Hepatocyte (in vitro differentiated cells): ENCODE data around the gene CYGB. TPM values are rescaled to one million over a fixed set of nuclear protein-coding genes. Genes with fewer than 3 reads are reported as not detected.
"Not testable (repeated sequence)": the region's sequence is repeated elsewhere in the genome, so short reads cannot be mapped to it uniquely, and the experiment has no call there.

ENCODE experiments used
- DNase-seq: peaks from one replicate; pipeline ENCODE4 v3.0.0-alpha.2; 2016; ENCODE audit warnings: low spot score
- H2AFZ ChIP-seq: fragments of 200-600 bp; sonication (generic); 2 replicates; pipeline ENCODE4 v1.6.0; 2016; ENCODE audit warnings: antibody characterized with exemption, mild to moderate bottlenecking
- H3K27ac ChIP-seq: fragments of 200-600 bp; sonication (generic); 2 replicates; pipeline ENCODE4 v1.5.1; 2016; ENCODE audit warnings: mild to moderate bottlenecking
- H3K27me3 ChIP-seq: fragments of 200-600 bp; sonication (generic); 2 replicates; pipeline ENCODE4 v1.6.1; 2016
- H3K36me3 ChIP-seq: fragments of 200-600 bp; sonication (generic); replicated peaks from 2 replicates; pipeline ENCODE4 v1.5.1; 2016; ENCODE audit warnings: low read depth; ENCODE audit not compliant: insufficient read depth
- H3K4me1 ChIP-seq: fragments of 200-600 bp; sonication (generic); 2 replicates; pipeline ENCODE4 v1.5.1; 2016; ENCODE audit warnings: mild to moderate bottlenecking, moderate library complexity; ENCODE audit not compliant: insufficient read depth
- H3K4me2 ChIP-seq: fragments of 200-600 bp; sonication (generic); 2 replicates; pipeline ENCODE4 v1.6.0; 2016
- H3K4me3 ChIP-seq: fragments of 200-600 bp; sonication (generic); 2 replicates; pipeline ENCODE4 v1.5.1; 2016; ENCODE audit warnings: mild to moderate bottlenecking
- H3K79me2 ChIP-seq: fragments of 200-600 bp; sonication (generic); 2 replicates; pipeline ENCODE4 v1.6.0; 2017; ENCODE audit warnings: mild to moderate bottlenecking
- H3K9me2 ChIP-seq: fragments of 200-600 bp; sonication (generic); replicated peaks from 2 replicates; pipeline ENCODE4 v1.6.0; 2017; ENCODE audit warnings: mild to moderate bottlenecking; ENCODE audit not compliant: insufficient read depth
- H3K9me3 ChIP-seq: fragments of 200-600 bp; sonication (generic); 2 replicates; pipeline ENCODE4 v1.5.1; 2016; ENCODE audit warnings: low read depth, mild to moderate bottlenecking
- H4K20me1 ChIP-seq: fragments of 200-600 bp; sonication (generic); 2 replicates; pipeline ENCODE4 v1.6.0; 2016; ENCODE audit warnings: mild to moderate bottlenecking; ENCODE audit not compliant: insufficient read depth, poor library complexity, severe bottlenecking
- EZH2 ChIP-seq: fragments of 200-600 bp; sonication (generic); IDR thresholded peaks from 2 replicates; pipeline ENCODE4 v1.6.1; 2016; ENCODE audit warnings: antibody characterized with exemption, mild to moderate bottlenecking, borderline replicate concordance
- EZH2phosphoT487 ChIP-seq: fragments of 200-600 bp; sonication (generic); IDR thresholded peaks from one replicate; pipeline ENCODE4 v1.6.1; 2018; ENCODE audit warnings: antibody characterized with exemption, mild to moderate bottlenecking, low read depth, moderate library complexity; ENCODE audit not compliant: unreplicated experiment, severe bottlenecking
- WGBS: methylation state at CpG from one replicate; pipeline ENCODE4 v1.1.6; 2016; ENCODE audit warnings: low lambda C conversion rate; ENCODE audit errors: missing lambda C conversion rate; 5-methylcytosine and 5-hydroxymethylcytosine counted together
- polyA plus RNA-seq: library from polyadenylated mRNA; unstranded; fragments of >200 nt; fragmentation: Nextera tagmentation; extraction: Ambion mirVana; gene quantifications from 2 replicates; pipeline ENCODE4 v1.2.1, GENCODE V29; 2016
- total RNA-seq: library from RNA; depleted of rRNA; stranded (reverse); fragments of >200 nt; gene quantifications from 2 replicates; pipeline ENCODE4 v1.2.3, GENCODE V29; 2014
- TF ChIP-seq, protein P1 (sequence below): fragments of 200-600 bp; sonication (generic); IDR thresholded peaks from 2 replicates; pipeline ENCODE4 v1.5.1; 2016; ENCODE audit warnings: antibody characterized with exemption, mild to moderate bottlenecking; ENCODE audit not compliant: poor library complexity

Gene CYGB
- total and polyA plus RNA-seq, 2 experiments from 2014 or later, result 7.8 to 13.8 TPM

DNA sequence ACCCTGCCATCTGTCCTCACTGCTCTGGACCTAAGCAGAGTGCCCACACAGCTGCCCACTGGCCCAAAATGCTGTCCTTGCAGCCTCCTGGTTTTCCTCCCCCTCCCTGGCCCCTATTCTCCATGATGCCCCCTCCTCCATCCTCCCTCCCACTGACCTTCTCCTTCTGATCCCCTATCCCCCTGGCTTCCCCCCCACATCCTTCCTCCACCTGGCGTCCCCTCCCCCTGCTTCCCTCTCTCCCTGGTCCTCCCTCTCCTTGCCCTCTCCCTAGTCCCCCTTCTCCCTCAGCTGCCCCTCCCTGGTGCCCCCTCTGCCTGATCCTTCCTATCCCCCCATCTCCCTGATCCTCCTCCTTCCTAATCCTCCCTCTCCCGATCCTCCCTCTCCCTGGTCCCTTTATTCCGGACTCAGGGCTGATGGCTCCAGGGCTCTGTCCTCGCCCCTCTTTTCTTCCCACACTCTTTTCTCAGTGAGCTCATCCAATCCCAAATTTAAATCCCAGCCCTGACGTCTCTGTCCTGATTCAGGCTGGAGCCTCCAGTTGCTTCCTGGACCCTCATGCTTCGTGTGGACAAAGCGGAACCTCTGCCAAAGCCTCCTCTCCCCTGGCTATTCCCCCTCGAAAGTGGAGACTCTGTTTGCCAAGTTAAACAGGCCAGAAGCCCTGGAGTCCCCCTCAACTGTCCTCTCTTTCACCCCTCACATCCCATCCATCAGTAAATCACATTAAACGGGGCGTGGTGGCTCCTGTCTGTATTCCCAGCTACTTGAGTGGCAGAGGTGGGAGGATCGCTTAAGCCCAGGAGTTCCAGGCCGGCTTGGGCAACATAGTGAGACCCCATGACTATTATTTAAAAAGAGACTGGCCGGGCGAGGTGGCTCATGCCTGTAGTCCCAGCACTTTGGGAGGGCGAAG is 18.2 kb downstream of the CYGB start:
- H3K9me3 ChIP-seq, result no peaks in the 10 kb centered on the region
- H3K9me2 ChIP-seq, result no peaks in the 10 kb centered on the region
- H3K79me2 ChIP-seq, result no peaks in the 10 kb centered on the region
- no peak overlapping the region for H3K4me3 ChIP-seq
- DNase-seq, result no peak
- H3K36me3 ChIP-seq, result no peaks in the 10 kb centered on the region
- H4K20me1 ChIP-seq, result no peaks in the 10 kb centered on the region
- peaks cover 4% of the 10 kb centered on the region for H3K4me1 ChIP-seq
- no peaks in the 10 kb centered on the region for H3K27me3 ChIP-seq
- TF ChIP-seq EZH2phosphoT487, result no peak
- TF ChIP-seq, protein P1, sequence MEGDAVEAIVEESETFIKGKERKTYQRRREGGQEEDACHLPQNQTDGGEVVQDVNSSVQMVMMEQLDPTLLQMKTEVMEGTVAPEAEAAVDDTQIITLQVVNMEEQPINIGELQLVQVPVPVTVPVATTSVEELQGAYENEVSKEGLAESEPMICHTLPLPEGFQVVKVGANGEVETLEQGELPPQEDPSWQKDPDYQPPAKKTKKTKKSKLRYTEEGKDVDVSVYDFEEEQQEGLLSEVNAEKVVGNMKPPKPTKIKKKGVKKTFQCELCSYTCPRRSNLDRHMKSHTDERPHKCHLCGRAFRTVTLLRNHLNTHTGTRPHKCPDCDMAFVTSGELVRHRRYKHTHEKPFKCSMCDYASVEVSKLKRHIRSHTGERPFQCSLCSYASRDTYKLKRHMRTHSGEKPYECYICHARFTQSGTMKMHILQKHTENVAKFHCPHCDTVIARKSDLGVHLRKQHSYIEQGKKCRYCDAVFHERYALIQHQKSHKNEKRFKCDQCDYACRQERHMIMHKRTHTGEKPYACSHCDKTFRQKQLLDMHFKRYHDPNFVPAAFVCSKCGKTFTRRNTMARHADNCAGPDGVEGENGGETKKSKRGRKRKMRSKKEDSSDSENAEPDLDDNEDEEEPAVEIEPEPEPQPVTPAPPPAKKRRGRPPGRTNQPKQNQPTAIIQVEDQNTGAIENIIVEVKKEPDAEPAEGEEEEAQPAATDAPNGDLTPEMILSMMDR, result no peak
- no peak for TF ChIP-seq EZH2
- no peak overlapping the region for H3K4me2 ChIP-seq
- 70% methylated on average over 14 of the region's 15 CpGs for WGBS
- H2AFZ ChIP-seq, result no peak overlapping the region
- H3K27ac ChIP-seq, result no peak overlapping the region

DNA sequence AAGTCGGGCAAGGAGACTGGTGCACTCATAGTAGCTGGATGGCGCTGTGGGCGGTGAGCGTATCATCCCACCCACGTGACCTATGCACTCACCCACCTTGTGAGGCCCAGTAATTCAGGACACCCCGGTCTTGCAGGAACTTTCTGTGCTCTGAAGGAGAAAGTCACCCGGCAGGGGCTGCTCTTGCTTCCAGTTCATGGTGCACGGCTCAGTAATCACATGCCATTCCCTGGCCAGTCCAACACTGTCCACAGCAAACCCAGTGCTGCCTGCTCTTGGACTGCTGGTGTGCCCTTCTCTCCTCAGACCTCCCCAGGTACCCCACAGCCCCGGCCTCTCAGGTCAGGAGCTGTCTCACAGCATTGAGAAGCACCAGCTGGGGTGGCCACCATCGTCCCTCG is 19.9 kb downstream of the CYGB start:
- Histone ChIP-seq H3K9me2 (no peaks in the 10 kb centered on the region), H3K4me1 (no peaks in the 10 kb centered on the region), H3K4me3 (no peak overlapping the region), H3K36me3 (no peaks in the 10 kb centered on the region), H3K4me2 (no peak overlapping the region), H3K27ac (no peak overlapping the region), H4K20me1 (no peaks in the 10 kb centered on the region), H3K79me2 (no peaks in the 10 kb centered on the region), H3K9me3 (no peaks in the 10 kb centered on the region), H3K27me3 (no peaks in the 10 kb centered on the region), H2AFZ (no peak overlapping the region)
- no peak for DNase-seq
- 94% methylated on average over 9 of the region's 11 CpGs for WGBS
- TF ChIP-seq EZH2, result no peak
- TF ChIP-seq EZH2phosphoT487, result no peak
- TF ChIP-seq, protein P1, result no peak

DNA sequence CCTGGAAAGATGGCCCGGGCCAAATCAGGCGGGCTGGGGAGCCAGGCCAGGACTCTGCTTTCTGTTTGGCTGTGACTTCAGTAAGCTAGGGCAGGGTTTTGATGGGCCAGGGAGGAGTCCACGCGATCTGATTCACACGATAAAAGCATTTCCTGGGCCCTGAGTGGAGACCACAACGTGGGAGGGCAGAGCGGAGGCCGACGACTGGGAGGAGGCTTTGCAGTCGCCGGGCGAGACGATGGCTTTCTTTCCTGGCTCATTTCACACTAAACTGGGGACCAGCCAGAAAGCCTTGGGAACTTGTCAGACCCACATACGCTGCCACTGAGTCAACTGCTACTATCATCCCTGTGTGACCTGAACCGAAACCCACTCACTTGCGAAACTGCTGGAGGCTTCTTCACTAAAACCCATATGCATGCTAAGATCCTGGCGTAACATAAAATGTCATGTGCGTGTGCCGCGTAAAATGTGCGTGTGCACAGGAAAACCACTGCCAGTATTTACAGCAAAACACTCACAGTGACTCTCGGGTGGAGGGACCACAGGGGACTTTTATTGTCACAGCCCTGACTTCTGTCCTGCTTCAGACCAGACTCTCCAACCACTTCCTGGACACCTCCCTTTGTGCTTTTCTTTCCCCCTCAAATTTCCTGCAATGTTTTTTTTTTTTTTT is 22.1 kb downstream of the CYGB start:
- Histone ChIP-seq H3K9me3 (no peaks in the 10 kb centered on the region), H3K27me3 (no peaks in the 10 kb centered on the region), H3K9me2 (no peaks in the 10 kb centered on the region), H3K79me2 (no peaks in the 10 kb centered on the region), H3K4me1 (peaks cover 4% of the 10 kb centered on the region), H3K4me3 (no peak overlapping the region), H3K4me2 (no peak overlapping the region), H3K27ac (no peak overlapping the region), H4K20me1 (no peaks in the 10 kb centered on the region), H3K36me3 (no peaks in the 10 kb centered on the region), H2AFZ (no peak overlapping the region)
- TF ChIP-seq EZH2phosphoT487 (no peak), EZH2 (no peak)
- TF ChIP-seq, protein P1, result no peak
- no peak for DNase-seq
- WGBS, result 89% methylated on average over 22 of the region's 22 CpGs

DNA sequence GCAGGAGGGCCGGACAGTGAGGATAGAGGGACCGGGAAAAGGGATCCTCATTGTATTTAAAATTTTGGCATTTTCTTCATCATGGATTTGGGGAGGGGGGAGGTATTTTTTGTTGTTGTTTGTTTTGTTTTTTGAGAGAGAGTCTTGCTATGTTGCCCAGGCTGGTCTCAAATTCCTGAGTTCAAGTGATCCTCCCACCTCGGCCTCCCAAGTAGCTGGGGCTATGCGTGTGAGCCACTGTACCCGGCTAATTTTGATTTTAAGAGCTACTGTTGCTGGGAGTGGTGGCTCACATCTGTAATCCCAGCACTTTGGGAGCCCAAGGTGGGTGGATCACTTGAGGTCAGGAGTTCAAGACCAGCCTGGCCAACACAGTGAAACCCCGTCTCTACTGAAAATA is 23.2 kb downstream of the CYGB start:
- not testable (repeated sequence) for H3K4me3 ChIP-seq, H2AFZ ChIP-seq, H3K36me3 ChIP-seq, H3K4me2 ChIP-seq, H3K9me3 ChIP-seq, DNase-seq, H3K4me1 ChIP-seq, H3K27me3 ChIP-seq, H4K20me1 ChIP-seq, H3K9me2 ChIP-seq, H3K27ac ChIP-seq, H3K79me2 ChIP-seq
- 89% methylated on average over 6 of the region's 6 CpGs for WGBS
